Measurements from ENCODE around the gene TTC12. TPM values are rescaled to one million over a fixed set of nuclear protein-coding genes. Genes with fewer than 3 reads are reported as not detected.

The TTC12 gene
- total and polyA plus RNA-seq, 2 of the 13 experiments (the other 11 are each of a cell fraction or from before 2014, with no cell fraction given) = 5.4 to 11.6 TPM

- TF ChIP-seq LCORL (IDR thresholded peaks at IDR 0.05) (no peak), LCORL (CRISPR knock-in tag; IDR thresholded peaks at IDR 0.05) (no peak), ZNF431 (CRISPR knock-in tag; IDR thresholded peaks at IDR 0.05; ENCODE audit: borderline replicate concordance, low read depth) (no peak), ZBTB7A (CRISPR knock-in tag; IDR thresholded peaks at IDR 0.05) (no peak), KDM1A (CRISPR knock-in tag; IDR thresholded peaks at IDR 0.05) (0 out of 2 replicates have a peak, but pooled peaks have one; percentile 14), EZH2 (conservative IDR thresholded peaks at IDR 0.05; ENCODE audit: low read depth, low read length) (no peak), ZNF530 (CRISPR knock-in tag; IDR thresholded peaks at IDR 0.05; ENCODE audit: low read depth) (no peak), ZBTB39 (CRISPR knock-in tag; IDR thresholded peaks at IDR 0.05) (no peak), MTF2 (CRISPR knock-in tag; IDR thresholded peaks at IDR 0.05; ENCODE audit: borderline replicate concordance) (peak; percentile 38; the same call in 1 of the 2 replicates), ZNF678 (CRISPR knock-in tag; IDR thresholded peaks at IDR 0.05) (peak; percentile 28; the same call in 1 of the 2 replicates), ELF3 (CRISPR knock-in tag; IDR thresholded peaks at IDR 0.05) (no peak; the same call in 1 of the 2 replicates), CBX1 (IDR thresholded peaks at IDR 0.05; ENCODE audit: low read depth) (no peak), JARID2 (CRISPR knock-in tag; IDR thresholded peaks at IDR 0.05; ENCODE audit: insufficient replicate concordance) (no peak), ZBTB7B (CRISPR knock-in tag; IDR thresholded peaks at IDR 0.05) (peak; percentile 79), MZF1 (CRISPR knock-in tag; IDR thresholded peaks at IDR 0.05; ENCODE audit: borderline replicate concordance) (no peak), ZBTB1 (CRISPR knock-in tag; IDR thresholded peaks at IDR 0.05; ENCODE audit: borderline replicate concordance) (no peak), THRA (CRISPR knock-in tag; IDR thresholded peaks at IDR 0.05; ENCODE audit: borderline replicate concordance) (no peak)
- TF ChIP-seq, protein P1, sequence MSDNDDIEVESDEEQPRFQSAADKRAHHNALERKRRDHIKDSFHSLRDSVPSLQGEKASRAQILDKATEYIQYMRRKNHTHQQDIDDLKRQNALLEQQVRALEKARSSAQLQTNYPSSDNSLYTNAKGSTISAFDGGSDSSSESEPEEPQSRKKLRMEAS (IDR thresholded peaks at IDR 0.05) = peak; percentile 68
- TF ChIP-seq, protein P2, sequence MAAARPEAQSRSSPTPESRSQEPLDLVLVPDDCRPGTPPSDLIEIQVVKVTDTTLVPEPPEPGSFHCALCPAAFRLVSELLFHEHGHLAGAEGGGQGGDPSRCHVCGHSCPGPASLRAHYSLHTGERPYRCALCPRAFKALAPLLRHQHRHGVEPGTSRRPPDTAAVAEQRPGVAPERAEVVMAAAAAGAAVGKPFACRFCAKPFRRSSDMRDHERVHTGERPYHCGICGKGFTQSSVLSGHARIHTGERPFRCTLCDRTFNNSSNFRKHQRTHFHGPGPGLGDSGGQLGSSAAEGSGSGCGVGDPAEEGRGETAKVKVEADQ (CRISPR knock-in tag; IDR thresholded peaks at IDR 0.05; ENCODE audit: borderline replicate concordance) = no peak
- TF ChIP-seq, protein P3, sequence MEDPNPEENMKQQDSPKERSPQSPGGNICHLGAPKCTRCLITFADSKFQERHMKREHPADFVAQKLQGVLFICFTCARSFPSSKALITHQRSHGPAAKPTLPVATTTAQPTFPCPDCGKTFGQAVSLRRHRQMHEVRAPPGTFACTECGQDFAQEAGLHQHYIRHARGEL (CRISPR knock-in tag; IDR thresholded peaks at IDR 0.05) = no peak
- TF ChIP-seq, protein P4, sequence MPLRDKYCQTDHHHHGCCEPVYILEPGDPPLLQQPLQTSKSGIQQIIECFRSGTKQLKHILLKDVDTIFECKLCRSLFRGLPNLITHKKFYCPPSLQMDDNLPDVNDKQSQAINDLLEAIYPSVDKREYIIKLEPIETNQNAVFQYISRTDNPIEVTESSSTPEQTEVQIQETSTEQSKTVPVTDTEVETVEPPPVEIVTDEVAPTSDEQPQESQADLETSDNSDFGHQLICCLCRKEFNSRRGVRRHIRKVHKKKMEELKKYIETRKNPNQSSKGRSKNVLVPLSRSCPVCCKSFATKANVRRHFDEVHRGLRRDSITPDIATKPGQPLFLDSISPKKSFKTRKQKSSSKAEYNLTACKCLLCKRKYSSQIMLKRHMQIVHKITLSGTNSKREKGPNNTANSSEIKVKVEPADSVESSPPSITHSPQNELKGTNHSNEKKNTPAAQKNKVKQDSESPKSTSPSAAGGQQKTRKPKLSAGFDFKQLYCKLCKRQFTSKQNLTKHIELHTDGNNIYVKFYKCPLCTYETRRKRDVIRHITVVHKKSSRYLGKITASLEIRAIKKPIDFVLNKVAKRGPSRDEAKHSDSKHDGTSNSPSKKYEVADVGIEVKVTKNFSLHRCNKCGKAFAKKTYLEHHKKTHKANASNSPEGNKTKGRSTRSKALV (CRISPR knock-in tag; IDR thresholded peaks at IDR 0.05) = peak; percentile 84
- TF ChIP-seq, protein P5, sequence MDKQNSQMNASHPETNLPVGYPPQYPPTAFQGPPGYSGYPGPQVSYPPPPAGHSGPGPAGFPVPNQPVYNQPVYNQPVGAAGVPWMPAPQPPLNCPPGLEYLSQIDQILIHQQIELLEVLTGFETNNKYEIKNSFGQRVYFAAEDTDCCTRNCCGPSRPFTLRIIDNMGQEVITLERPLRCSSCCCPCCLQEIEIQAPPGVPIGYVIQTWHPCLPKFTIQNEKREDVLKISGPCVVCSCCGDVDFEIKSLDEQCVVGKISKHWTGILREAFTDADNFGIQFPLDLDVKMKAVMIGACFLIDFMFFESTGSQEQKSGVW (CRISPR knock-in tag; IDR thresholded peaks at IDR 0.05; ENCODE audit: borderline replicate concordance) = no peak
Measured at GRCh38 chr11:113314389-113315301, at the start of gene TTC12 (continued).

Data from HepG2 (cell line).